Stimulated activated CD4-positive, alpha-beta T cell treated with anti-CD3 and anti-CD28 coated beads, Interleukin-4, amount 100 ng/mL, for 24 hours (primary cell): ENCODE data around the gene TEAD3.
A peak's percentile ranks its signal among the peaks of the same experiment; 100 is the strongest.

Experiments
- DNase-seq: peaks from one replicate; pipeline ENCODE4 v3.0.0-alpha.2; 2020

TEAD3 gene

DNA sequence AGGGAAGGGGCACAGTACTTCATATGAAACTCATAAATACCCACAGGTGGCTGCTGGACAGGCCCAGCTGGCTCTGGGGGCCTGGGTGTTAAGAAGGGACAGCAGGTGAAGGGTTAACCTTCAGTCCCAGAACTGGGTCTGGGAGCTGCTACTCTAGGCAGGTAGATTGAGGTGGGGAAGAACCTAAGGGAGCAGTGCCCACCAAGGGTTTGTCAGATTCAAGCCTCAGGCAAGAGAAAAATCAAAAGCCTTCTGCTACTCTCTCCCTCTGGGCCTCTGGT lies 23.1 kb downstream of the TEAD3 start:
- DNase-seq: no peak

DNA sequence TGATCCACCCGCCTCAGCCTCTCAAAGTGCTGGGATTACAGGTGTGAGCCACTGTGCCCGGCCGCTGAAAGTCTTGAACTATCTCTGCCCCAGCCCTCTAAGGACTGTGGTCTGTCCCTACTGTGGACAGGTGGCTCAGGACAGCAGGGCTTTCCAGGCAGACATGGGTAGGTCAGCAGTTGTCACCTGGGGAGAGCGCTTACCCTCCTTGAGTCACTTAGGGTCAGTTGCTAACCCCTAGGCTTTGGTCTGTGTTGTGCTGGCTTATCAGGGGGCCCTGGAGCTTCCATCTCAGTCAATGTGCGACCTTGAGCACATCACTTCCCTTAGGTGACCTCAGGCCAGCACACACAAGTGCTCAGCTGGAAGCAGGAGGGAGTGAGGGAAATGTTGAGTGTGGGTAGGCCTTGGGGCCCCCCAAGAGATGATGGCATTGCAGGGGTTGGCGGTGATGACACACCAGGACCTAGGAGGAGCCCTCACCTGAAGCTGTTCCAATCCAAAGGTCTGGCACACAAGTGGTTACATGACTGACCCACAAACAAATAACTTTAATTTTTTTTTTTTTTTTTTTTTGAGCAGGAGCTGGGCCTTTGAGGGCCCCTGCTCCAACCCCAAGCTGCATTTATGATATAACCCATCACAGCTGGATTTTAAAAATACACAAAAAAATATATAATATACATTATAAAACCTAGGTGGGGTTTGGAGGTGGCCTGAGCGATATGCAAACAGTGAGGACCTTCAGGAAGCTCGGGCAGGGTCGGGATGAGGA lies 23.6 kb downstream of the TEAD3 start:
- DNase-seq: no peak

DNA sequence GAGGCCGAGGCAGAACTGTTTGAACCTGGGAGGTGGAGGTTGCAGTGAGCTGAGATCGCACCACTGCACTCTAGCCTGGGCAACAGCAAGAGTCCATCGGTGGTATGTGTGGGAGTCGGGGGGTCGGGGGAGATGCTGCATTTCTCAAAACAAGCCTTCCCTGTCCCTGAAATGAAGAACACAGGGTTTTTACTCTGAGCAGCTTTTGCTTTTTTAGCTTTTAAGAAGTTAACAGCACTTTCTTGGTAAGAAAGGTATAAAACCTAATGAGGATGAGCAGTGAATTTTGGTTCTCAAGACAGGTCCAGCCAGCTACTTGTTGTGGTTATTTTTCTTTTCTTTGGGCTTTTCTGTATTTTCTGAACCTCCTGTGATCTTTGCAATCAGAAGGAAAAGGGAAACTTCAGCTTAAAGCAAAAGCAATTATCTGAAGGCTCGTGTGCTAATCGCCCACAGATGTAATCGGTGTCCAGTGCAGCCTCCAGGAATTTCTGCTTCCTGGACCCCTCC lies 25.0 kb downstream of the TEAD3 start:
- DNase-seq: no peak

DNA sequence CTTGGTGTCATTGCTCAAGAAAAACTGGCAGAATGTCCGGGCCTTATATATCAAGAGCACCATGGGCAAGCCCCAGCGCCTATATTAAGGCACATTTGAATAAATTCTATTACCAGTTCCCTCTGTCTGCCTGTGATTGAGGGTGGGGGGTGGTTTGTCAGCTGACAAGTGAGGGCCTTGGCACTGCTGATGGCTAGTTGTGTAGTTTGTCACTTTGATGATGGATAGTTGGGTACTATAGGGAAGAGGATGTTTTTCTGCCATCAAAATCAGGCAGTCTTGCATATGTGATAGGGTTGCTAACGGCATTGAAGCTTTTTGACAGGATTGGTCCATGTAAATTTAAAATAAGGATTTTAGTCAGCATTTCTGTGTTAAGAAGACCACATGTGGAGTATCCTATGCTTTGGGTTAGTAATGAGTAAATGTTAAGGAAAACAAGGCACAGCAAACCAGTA lies 26.2 kb downstream of the TEAD3 start:
- no peak for DNase-seq

- DNase-seq: no peak
Measured at GRCh38 chr6:35469751-35470662, 26.9 kb downstream of the TEAD3 start.

GRCh38 chr6:35468980-35469750 lies 27.7 kb downstream of the TEAD3 start:
- DNase-seq: no peak

DNA sequence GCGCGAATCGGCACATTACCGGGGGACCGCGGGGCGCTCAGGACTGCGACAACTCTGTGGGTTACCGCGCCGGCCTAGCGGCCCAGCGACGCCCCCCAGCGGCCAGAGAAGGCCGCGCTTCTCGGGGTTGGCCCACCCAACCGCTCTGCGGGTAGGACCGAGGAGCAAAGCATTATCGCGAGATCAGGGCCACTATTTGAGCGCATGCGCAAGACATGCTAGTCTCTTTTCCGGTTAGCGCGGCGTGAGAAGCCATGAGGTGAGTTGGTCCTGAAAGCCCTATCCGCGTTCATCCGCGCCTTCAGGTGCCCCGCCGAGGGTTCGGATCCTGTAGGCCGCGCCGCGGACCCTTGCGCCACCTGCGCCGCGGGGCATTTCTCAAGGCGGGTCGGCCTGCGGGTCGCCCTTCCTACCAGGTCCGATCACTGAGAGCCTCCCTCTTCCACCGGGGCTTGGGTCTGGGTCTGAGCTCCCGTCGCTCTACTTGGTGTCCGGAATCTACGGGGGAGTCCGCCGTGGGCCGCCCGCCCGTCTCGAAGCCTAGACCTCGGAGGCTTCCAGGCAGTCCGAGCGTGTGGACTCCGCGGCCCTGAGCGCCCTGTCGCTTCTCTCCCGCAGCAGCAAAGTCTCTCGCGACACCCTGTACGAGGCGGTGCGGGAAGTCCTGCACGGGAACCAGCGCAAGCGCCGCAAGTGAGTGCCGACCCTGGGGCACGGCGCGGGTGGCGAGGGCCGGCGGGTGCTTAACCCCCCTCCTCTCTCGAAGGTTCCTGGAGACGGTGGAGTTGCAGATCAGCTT lies 28.5 kb downstream of the TEAD3 start, which contains the start of gene RPL10A:
RPL10A (plus strand) TSS at position 221 of the 799 bp plus-strand sequence; CDS start at position 255, 34 bp downstream.
- peak; percentile 97 for DNase-seq

- no peak for DNase-seq
Measured at GRCh38 chr6:35465646-35466045, 31.2 kb downstream of the TEAD3 start.

GRCh38 chr6:35463292-35463691 lies 33.6 kb downstream of the TEAD3 start:
- DNase-seq: no peak

GRCh38 chr6:35461270-35461669 lies 35.6 kb downstream of the TEAD3 start:
- no peak for DNase-seq

DNA sequence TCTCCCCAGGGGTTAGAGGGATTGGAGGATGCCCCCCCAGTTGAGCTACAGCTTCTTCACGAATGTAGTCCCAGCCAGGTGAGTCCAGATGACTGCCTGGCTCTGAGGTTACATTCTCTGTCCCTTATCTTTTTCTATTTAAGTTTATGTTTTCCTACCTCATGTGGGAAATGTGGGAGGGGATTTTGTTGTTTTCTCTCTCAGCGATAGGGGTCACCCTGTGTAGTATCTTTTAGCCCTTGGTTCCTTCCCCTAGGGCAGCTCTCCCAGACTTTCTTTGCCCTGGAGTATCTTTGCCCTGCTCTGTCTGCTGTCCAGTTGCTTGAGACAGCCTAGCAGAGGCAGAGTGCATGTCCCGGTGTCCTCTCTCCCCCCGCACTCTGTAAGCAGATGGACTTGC lies 39.0 kb downstream of the TEAD3 start:
- no peak for DNase-seq

DNA sequence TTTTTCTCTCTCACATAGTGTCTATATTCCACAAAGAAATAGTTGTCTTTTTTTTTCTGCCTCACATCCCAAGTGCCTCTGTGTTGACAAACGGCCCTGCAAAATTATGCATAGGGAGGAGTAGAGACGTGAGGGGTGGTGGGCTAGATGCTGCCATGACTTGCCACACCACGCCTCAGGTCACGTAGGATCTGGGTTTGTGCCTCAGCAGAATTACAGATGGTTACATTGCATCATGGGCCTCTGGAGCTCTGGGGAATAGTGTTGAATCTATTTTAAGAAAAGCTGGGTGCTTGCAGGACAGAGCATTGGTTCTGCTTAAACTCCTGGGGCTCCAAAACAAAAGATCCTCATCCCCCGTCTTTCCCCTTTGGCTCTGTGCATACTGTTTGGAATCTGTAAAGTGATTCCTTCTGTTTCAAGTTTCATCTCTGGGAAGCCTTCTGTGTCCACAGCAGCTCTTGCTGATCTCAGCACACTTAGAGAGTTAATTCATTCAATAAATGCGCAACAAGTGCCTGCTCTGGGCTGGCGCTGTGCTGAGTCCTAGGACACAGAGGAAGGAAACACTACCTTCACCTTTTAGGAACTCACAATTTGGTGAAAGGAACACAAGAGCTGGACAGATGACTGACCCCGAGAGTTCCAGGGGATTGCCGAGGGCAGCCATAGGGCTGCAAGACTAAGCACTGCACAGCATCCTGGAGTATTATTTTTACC lies 42.3 kb downstream of the TEAD3 start:
- DNase-seq: no peak

DNA sequence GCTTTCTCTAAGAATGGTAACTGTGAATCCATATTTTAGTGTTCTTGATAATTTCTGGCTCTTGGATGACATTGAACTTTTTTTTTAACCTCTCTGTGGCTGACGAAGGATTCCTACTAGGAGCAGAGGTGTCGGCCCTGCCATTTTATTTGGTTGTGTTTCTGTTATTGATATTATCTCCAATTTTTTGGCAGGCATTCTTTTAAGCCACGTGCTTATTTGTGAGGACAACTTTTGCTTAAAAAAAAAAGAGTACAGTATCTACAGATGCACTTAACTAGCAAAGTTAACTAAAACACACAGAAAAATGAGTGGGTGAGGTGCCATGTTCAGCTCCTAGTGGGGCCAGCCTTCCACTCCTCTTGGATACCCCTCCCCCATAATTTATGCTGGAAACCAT lies 43.6 kb downstream of the TEAD3 start:
- DNase-seq: no peak

DNA sequence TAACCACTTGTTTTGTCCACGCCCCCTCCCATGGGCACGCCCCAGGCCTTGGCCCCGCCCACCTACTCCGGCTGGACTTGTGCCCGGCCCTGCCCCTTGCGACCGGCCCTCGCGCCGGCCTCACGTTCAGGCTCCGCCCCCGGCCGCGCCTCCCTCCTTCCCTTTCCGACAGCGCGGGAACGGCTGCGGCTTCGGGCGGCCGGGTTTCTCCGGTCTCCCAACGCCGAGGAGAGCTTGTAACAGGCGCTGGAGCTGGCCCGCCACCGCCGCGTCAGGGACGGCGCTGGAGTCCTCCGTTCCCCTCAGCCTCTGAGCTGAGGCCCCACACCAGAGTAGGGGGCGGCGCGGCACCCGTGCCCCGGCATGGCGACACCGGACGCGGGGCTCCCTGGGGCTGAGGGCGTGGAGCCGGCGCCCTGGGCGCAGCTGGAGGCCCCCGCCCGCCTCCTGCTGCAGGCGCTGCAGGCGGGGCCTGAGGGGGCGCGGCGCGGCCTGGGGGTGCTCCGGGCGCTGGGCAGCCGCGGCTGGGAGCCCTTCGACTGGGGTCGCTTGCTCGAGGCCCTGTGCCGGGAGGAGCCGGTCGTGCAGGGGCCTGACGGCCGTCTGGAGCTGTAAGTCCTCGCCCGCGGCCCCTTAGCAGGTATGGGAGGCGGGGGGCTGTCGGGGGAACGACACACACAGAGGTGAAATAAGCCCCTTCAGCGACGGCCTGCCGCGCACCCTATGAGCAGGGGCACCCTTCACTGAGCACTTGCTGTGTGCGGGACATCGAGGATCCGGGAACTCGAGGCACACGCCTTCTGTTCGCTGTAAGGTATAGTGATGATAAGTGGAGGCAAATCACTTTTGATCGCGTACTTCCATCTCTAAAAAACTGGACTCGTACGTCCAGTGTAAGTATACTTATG lies 44.4 kb downstream of the TEAD3 start, which contains the start of gene FANCE:
FANCE (plus strand) TSS at position 156 of the 908 bp plus-strand sequence; CDS start at position 364, 208 bp downstream.
- peak; percentile 92 for DNase-seq

- no peak for DNase-seq
Measured at GRCh38 chr6:35451354-35452182, 45.3 kb downstream of the TEAD3 start.

DNA sequence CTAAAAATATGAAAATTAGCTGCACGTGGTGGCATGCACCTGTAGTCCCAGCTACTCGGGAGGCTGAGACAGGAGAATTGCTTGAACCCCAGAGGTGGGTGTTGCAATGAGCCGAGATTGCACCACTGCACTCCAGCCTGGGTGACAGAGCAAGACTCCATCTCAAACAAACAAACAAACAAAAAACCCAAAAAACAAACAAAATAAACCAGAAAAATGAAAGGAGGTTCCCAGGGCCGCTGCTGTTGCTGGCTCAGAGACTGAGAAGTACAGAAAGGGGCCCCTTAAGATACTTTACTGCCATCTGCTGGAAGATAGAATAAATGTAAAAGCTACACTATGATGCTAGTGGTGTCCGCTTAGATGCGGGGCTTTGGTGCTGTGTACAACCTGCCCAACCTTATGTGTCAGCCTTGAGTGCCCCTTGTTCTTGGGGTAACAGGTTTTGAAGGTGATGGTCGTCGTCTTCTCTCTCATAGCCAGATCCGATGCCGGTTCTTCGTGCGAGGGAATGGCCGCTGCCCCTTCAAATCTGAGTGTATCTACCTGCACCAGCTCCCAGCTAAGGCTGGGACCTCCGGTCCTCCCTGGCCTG lies 47.5 kb downstream of the TEAD3 start:
- peak; percentile 41 for DNase-seq

DNA sequence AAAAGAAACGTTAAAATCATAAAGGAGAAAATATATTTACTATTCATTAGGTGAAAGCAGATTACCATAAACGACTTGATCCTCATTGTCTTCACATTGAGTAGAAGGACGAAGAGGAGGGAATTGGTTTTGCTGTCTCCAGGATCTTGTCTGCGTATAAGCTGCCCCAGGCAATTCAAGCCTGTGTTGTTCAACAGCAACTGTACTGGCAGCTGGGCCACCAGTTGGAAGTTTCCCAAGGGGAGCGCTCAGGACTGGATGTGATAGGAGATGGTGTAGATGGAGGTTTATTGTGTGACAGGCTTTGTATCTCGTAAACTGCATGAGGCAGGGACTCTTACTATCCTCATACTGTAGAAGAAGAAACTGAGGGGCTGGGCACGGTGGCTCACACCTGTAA lies 48.7 kb downstream of the TEAD3 start:
- no peak for DNase-seq

DNA sequence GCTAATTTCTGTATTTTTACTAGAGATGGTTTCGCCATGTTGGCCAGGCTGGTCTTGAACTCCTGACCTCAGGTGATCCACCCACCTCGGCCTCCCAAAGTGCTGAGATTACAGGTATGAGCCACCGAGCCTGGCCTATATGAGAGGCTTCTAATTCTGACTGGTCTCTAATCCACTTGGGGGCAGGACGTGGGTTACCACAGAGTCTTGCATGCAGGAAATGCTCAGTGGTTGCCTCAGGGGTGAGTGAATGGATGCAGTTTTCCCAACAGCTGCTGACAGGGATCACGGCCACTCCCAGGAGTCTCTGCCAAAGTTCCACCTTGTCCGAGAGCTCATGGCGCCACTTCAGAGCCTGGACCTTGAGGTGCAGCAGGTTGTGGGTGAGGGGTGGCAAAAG lies 51.2 kb downstream of the TEAD3 start:
- DNase-seq: no peak
